HEK293T (cell line): ENCODE data around the gene SIRT5.

Experiments used
- BHLHE40 ChIP-seq: fragments of 450-650 bp; IDR thresholded peaks from 2 replicates; pipeline ENCODE4 v1.6.1; 2016; ENCODE audit warnings: mild to moderate bottlenecking, moderate library complexity, borderline replicate concordance
- FOXM1 ChIP-seq: fragments of 450-650 bp; IDR thresholded peaks from 2 replicates; pipeline ENCODE4 v1.6.1; 2017; ENCODE audit warnings: mild to moderate bottlenecking, borderline replicate concordance
- HDGF ChIP-seq: fragments of 450-650 bp; IDR thresholded peaks from 2 replicates; pipeline ENCODE4 v1.6.1; 2017; ENCODE audit warnings: antibody characterized with exemption, borderline replicate concordance
- ZNF384 ChIP-seq: fragments of 450-650 bp; IDR thresholded peaks from 2 replicates; pipeline ENCODE4 v1.6.1; 2016
- TF ChIP-seq, protein P1 (sequence below): fragments of 450-650 bp; IDR thresholded peaks from 2 replicates; pipeline ENCODE4 v1.6.1; 2016

- TF ChIP-seq, protein P1, sequence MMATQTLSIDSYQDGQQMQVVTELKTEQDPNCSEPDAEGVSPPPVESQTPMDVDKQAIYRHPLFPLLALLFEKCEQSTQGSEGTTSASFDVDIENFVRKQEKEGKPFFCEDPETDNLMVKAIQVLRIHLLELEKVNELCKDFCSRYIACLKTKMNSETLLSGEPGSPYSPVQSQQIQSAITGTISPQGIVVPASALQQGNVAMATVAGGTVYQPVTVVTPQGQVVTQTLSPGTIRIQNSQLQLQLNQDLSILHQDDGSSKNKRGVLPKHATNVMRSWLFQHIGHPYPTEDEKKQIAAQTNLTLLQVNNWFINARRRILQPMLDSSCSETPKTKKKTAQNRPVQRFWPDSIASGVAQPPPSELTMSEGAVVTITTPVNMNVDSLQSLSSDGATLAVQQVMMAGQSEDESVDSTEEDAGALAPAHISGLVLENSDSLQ = no peak
- no peak for TF ChIP-seq BHLHE40
- no peak for TF ChIP-seq FOXM1
- TF ChIP-seq ZNF384 = no peak
- no peak for TF ChIP-seq HDGF
Observed at GRCh38 chr6:13544454-13545186, 29.8 kb upstream of the SIRT5 start.
